Measurements from ENCODE around the gene GGN.

GGN gene

DNA sequence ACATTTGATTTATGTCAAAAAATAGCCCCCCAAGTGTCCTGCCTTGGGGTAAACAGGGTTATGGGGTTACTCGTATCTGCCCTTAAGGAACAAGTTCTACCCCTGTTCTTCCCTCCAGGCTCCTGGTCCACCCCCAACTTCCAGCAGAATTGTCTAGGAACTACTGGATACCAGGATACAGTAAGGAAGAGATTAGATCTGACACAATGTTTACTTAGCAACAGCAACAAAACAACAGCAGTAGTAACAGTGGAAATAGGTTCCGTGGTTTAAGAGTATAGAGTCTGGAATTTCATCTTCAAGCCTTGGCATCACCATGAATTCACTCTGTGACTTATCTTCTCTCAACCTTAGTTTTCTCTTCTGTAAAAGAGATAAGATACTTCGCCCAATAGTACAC is 13.3 kb upstream of the GGN start:
- Histone ChIP-seq H4K20me1 (no peaks in the 10 kb centered on the region), H3K4me2 (no peak overlapping the region), H3K27me3 (peaks cover 26% of the 10 kb centered on the region), H3K36me3 (peaks cover 12% of the 10 kb centered on the region; the same call in 1 of the 2 replicates), H3K9ac (no peak overlapping the region), H3K4me3 (no peak overlapping the region), H3K4me1 (peaks cover 15% of the 10 kb centered on the region), H3K9me3 (peaks cover 4% of the 10 kb centered on the region), H3K27ac (no peak overlapping the region)
- no peak for TF ChIP-seq Cebpa-rat (IDR thresholded peaks at IDR 0.05)

GRCh38 chr19:38400361-38400760 is 12.5 kb upstream of the GGN start:
- Histone ChIP-seq H3K9ac (no peak overlapping the region), H3K4me1 (peaks cover 15% of the 10 kb centered on the region), H4K20me1 (no peaks in the 10 kb centered on the region), H3K4me2 (no peak overlapping the region), H3K27ac (no peak overlapping the region), H3K4me3 (no peak overlapping the region), H3K27me3 (peaks cover 33% of the 10 kb centered on the region), H3K9me3 (peaks cover 12% of the 10 kb centered on the region), H3K36me3 (peaks cover 8% of the 10 kb centered on the region; the same call in 1 of the 2 replicates)
- no peak for TF ChIP-seq Cebpa-rat (IDR thresholded peaks at IDR 0.05)

- H4K20me1 ChIP-seq = peaks cover 5% of the 10 kb centered on the region; the same call in 1 of the 2 replicates
- no peaks in the 10 kb centered on the region for H3K36me3 ChIP-seq
- peaks cover 20% of the 10 kb centered on the region for H3K9me3 ChIP-seq
- H3K4me3 ChIP-seq = no peak overlapping the region
- H3K27me3 ChIP-seq = peaks cover 42% of the 10 kb centered on the region
- no peak overlapping the region for H3K9ac ChIP-seq
- TF ChIP-seq Cebpa-rat (IDR thresholded peaks at IDR 0.05) = no peak
- no peak overlapping the region for H3K27ac ChIP-seq
- peaks cover 15% of the 10 kb centered on the region for H3K4me1 ChIP-seq
- no peak overlapping the region for H3K4me2 ChIP-seq
These were observed 11.7 kb upstream of the GGN start for GRCh38 chr19:38399537-38399936.

GRCh38 chr19:38399081-38399480 is 11.2 kb upstream of the GGN start:
- no peaks in the 10 kb centered on the region for H3K36me3 ChIP-seq
- no peak overlapping the region for H3K4me3 ChIP-seq
- H3K27me3 ChIP-seq = peaks cover 46% of the 10 kb centered on the region
- H4K20me1 ChIP-seq = peaks cover 9% of the 10 kb centered on the region; the same call in 1 of the 2 replicates
- H3K9me3 ChIP-seq = peaks cover 22% of the 10 kb centered on the region
- no peak overlapping the region for H3K9ac ChIP-seq
- TF ChIP-seq Cebpa-rat (IDR thresholded peaks at IDR 0.05) = no peak
- H3K27ac ChIP-seq = no peak overlapping the region
- peaks cover 11% of the 10 kb centered on the region for H3K4me1 ChIP-seq
- no peak overlapping the region for H3K4me2 ChIP-seq

DNA sequence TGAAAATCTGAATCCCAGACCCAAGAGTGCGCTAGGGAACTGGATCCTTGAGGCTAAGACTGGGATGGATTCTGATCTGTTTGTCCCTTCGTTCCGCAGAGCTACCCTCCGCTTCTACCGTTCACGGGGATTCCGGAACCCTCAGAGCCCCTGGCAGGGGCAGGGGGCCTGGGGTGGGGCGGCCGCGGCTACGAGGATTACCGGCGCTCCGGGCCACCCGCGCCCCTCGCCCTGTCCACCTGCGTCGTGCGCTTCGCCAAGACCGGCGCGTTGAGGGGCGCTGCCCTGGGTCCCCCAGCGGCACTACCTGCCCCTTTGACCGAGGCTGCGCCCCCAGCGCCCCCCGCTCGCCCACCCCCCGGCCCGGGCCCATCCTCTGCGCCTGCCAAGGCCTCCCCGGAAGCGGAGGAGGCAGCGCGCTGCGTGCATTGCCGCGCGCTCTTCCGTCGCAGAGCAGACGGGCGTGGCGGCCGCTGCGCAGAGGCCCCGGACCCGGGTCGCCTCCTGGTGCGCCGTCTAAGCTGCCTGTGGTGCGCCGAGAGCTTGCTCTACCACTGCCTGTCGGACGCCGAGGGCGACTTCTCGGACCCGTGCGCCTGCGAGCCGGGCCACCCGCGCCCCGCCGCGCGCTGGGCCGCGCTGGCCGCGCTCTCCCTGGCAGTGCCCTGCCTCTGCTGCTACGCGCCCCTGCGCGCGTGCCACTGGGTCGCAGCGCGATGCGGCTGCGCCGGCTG is 7.7 kb upstream of the GGN start:
- Histone ChIP-seq H3K27ac (no peak overlapping the region), H3K27me3 (peaks cover 82% of the 10 kb centered on the region), H4K20me1 (peaks cover 26% of the 10 kb centered on the region; the same call in 1 of the 2 replicates), H3K4me2 (peak overlapping the region; percentile 37), H3K9ac (no peak overlapping the region), H3K4me1 (no peaks in the 10 kb centered on the region), H3K4me3 (no peak overlapping the region), H3K36me3 (no peaks in the 10 kb centered on the region), H3K9me3 (peaks cover 22% of the 10 kb centered on the region)
- TF ChIP-seq Cebpa-rat (IDR thresholded peaks at IDR 0.05) = no peak

DNA sequence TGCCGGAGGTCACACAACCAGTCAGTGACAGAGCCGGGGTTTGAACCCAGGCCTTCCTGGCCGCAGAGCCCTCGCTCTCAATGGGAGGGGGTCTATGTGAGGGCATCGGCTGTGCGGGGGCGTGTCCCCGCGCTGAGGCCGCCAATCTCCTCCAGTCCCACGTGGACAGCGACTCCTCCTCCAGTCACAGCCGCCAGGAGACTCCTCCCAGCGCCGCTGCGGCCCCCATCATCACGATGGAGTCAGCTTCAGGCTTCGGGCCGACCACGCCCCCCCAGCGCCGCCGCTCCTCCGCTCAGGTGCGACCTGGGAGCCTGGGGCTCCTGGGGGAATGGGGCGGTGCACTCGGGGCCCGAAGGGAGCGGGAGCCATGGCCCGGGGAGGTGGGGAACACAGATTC is 6.7 kb upstream of the GGN start:
- peaks cover 92% of the 10 kb centered on the region for H3K27me3 ChIP-seq
- H3K36me3 ChIP-seq = no peaks in the 10 kb centered on the region
- H3K9ac ChIP-seq = no peak overlapping the region
- H3K4me3 ChIP-seq = no peak overlapping the region
- no peak overlapping the region for H3K27ac ChIP-seq
- TF ChIP-seq Cebpa-rat (IDR thresholded peaks at IDR 0.05) = no peak
- H3K4me2 ChIP-seq = no peak overlapping the region
- H4K20me1 ChIP-seq = peaks cover 26% of the 10 kb centered on the region; the same call in 1 of the 2 replicates
- peaks cover 22% of the 10 kb centered on the region for H3K9me3 ChIP-seq
- no peaks in the 10 kb centered on the region for H3K4me1 ChIP-seq

GRCh38 chr19:38392707-38393308 is 5.0 kb upstream of the GGN start:
- no peaks in the 10 kb centered on the region for H3K36me3 ChIP-seq
- no peak overlapping the region for H3K9ac ChIP-seq
- no peak for TF ChIP-seq Cebpa-rat (IDR thresholded peaks at IDR 0.05)
- H3K27me3 ChIP-seq = peaks cover 100% of the 10 kb centered on the region
- no peak overlapping the region for H3K4me2 ChIP-seq
- peaks cover 7% of the 10 kb centered on the region for H3K4me1 ChIP-seq
- no peak overlapping the region for H3K4me3 ChIP-seq
- peaks cover 22% of the 10 kb centered on the region for H3K9me3 ChIP-seq
- peaks cover 33% of the 10 kb centered on the region for H4K20me1 ChIP-seq
- H3K27ac ChIP-seq = no peak overlapping the region

DNA sequence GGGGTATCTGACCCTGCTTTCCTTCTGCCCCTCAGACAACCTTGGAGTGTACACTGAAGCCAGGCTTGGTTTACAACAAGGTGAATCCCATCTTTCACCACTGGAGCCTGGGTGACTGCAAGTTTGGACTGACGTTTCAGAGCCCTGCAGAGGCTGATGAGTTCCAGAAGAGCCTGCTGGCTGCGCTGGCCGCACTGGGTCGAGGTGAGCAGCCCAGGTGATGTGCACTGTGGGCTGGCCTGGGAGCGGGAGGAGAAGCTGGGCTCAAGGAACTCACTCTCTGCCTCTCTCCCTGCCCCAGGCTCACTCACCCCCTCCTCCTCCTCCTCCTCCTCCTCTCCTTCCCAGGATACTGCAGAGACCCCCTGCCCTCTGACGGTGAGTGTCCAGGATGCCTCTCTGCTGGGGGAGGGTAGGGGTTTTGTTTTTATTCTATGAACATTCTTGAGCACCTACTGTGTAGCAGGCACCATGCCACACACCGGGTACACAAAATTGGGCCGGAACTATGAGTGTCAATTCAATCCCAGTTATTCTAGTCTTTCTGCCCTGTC is 4.2 kb upstream of the GGN start:
- Histone ChIP-seq H3K27me3 (peaks cover 100% of the 10 kb centered on the region), H4K20me1 (peaks cover 39% of the 10 kb centered on the region), H3K4me1 (peaks cover 12% of the 10 kb centered on the region), H3K4me2 (no peak overlapping the region), H3K36me3 (no peaks in the 10 kb centered on the region), H3K27ac (no peak overlapping the region), H3K9ac (no peak overlapping the region), H3K9me3 (peaks cover 22% of the 10 kb centered on the region), H3K4me3 (no peak overlapping the region)
- TF ChIP-seq Cebpa-rat (IDR thresholded peaks at IDR 0.05) = no peak

DNA sequence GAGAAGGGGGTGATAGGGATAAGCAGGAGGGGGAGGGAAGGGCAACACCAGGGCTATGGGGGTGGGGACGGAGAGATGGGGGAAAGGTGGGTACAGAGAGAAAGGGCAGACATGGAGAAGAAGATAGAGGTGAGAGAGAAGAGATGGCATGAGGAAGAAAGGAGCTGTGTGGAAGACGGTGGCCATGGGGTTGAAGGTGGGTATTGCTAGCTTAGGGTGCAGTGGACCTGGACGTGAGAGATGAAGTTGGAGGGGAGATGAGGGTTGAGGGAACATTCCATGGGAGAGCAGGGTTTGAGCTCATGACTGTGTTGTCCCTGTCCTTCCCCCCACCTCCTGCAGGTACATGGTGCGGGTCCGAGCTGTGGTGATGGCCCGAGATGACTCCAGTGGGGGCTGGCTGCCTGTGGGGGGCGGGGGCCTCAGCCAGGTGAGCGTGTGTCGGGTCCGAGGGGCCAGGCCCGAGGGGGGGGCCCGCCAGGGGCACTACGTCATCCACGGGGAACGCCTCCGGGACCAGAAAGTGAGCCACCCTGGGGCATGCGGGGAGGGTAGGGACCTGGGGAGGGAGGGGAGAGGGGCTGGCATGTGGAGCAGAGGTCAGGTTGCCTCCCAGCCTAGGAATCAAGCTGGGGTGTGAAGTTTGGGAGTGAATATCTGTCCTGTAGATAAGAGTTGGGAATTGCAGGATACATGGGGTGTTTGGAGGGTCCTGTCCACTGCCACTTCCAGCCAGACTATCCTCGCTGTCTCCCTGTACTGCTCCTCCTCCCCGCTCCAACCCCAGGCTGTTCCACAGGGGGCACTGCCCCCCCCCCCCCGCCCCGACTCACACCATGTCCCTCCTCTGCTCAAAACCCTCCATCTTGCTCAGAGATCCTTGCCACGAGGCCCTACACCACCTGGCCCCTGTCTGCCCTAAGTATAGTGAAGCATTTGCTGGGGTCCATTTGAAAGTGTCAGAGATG is 2.4 kb upstream of the GGN start:
- peaks cover 30% of the 10 kb centered on the region for H3K4me1 ChIP-seq
- H3K9me3 ChIP-seq = peaks cover 8% of the 10 kb centered on the region; the same call in 1 of the 2 replicates
- TF ChIP-seq Cebpa-rat (IDR thresholded peaks at IDR 0.05) = no peak
- H3K27me3 ChIP-seq = peaks cover 100% of the 10 kb centered on the region
- H3K36me3 ChIP-seq = peaks cover 12% of the 10 kb centered on the region
- no peak overlapping the region for H3K4me2 ChIP-seq
- H3K9ac ChIP-seq = no peak overlapping the region
- H4K20me1 ChIP-seq = peaks cover 57% of the 10 kb centered on the region
- H3K27ac ChIP-seq = no peak overlapping the region
- H3K4me3 ChIP-seq = no peak overlapping the region

Data from BLaER1 (cell line).